HL-60 (cell line): ENCODE measurements around the gene ANKRD9.

Experiments
- DNase-seq, 2 experiments: peaks; one replicate each; pipeline ENCODE4 v3.0.0-alpha.2; 2010 to 2020; ENCODE audit warnings: low read depth in 1 of 2, low spot score in 1 of 2
- H3K27ac ChIP-seq: fragments of 250-450 bp; sonication (Bioruptor Pico); replicated peaks from 2 replicates; pipeline ENCODE4 v1.5.1; 2020; ENCODE audit warnings: mild to moderate bottlenecking, moderate library complexity
- H3K27me3 ChIP-seq: fragments of 250-450 bp; sonication (Bioruptor Pico); 2 replicates; pipeline ENCODE4 v1.5.1; 2021; ENCODE audit warnings: mild to moderate bottlenecking, moderate library complexity; ENCODE audit not compliant: insufficient read depth, poor library complexity, severe bottlenecking
- H3K4me3 ChIP-seq: replicated peaks from 2 replicates; pipeline ENCODE4 v1.5.1; 2011; ENCODE audit warnings: mild to moderate bottlenecking, control low read depth, low read length; ENCODE audit not compliant: insufficient read depth
- CTCF ChIP-seq: IDR thresholded peaks from one replicate; pipeline ENCODE4 v1.5.1; 2011; ENCODE audit warnings: low read length, control low read depth, inconsistent platforms; ENCODE audit not compliant: insufficient read depth
- GABPA ChIP-seq: IDR thresholded peaks from 2 replicates; pipeline ENCODE4 v1.6.1; 2012; ENCODE audit warnings: low read depth
- POLR2AphosphoS5 ChIP-seq: IDR thresholded peaks from 2 replicates; pipeline ENCODE4 v1.6.1; 2012; ENCODE audit warnings: low read depth
- REST ChIP-seq: IDR thresholded peaks from 2 replicates; pipeline ENCODE4 v1.6.1; 2012; ENCODE audit warnings: low read depth; ENCODE audit not compliant: insufficient replicate concordance
- SPI1 ChIP-seq: IDR thresholded peaks from 2 replicates; pipeline ENCODE4 v1.6.1; 2012; ENCODE audit warnings: low read depth, mild to moderate bottlenecking, borderline replicate concordance

The ANKRD9 gene

GRCh38 chr14:102471921-102472790 lies 37.4 kb downstream of the ANKRD9 start:
- no peak for DNase-seq
- TF ChIP-seq REST (no peak), GABPA (no peak), SPI1 (no peak), CTCF (no peak), POLR2AphosphoS5 (no peak)
- no peak overlapping the region for H3K27ac ChIP-seq
- H3K4me3 ChIP-seq = no peak overlapping the region
- no peaks in the 10 kb centered on the region for H3K27me3 ChIP-seq

GRCh38 chr14:102469261-102469660 lies 40.3 kb downstream of the ANKRD9 start:
- TF ChIP-seq SPI1 (no peak), GABPA (no peak), REST (no peak), POLR2AphosphoS5 (no peak), CTCF (no peak)
- Histone ChIP-seq H3K4me3 (no peak overlapping the region), H3K27ac (no peak overlapping the region), H3K27me3 (no peaks in the 10 kb centered on the region)
- DNase-seq = no peak

- H3K4me3 ChIP-seq = no peak overlapping the region
- no peak overlapping the region for H3K27ac ChIP-seq
- DNase-seq = no peak
- H3K27me3 ChIP-seq = no peaks in the 10 kb centered on the region
- no peak for TF ChIP-seq CTCF
- TF ChIP-seq POLR2AphosphoS5 = no peak
- no peak for TF ChIP-seq REST
- no peak for TF ChIP-seq SPI1
- TF ChIP-seq GABPA = no peak
Observed at GRCh38 chr14:102464846-102465341, 44.7 kb downstream of the ANKRD9 start.
